HCEC 1CT (cell line): ENCODE results near the gene TMEM255B.
"Not testable (repeated sequence)": the region's sequence is repeated elsewhere in the genome, so short reads cannot be mapped to it uniquely, and the experiment has no call there.

ENCODE experiments used
- DNase-seq: peaks from one replicate; pipeline ENCODE4 v3.0.0-alpha.2; 2017

Gene TMEM255B

DNA sequence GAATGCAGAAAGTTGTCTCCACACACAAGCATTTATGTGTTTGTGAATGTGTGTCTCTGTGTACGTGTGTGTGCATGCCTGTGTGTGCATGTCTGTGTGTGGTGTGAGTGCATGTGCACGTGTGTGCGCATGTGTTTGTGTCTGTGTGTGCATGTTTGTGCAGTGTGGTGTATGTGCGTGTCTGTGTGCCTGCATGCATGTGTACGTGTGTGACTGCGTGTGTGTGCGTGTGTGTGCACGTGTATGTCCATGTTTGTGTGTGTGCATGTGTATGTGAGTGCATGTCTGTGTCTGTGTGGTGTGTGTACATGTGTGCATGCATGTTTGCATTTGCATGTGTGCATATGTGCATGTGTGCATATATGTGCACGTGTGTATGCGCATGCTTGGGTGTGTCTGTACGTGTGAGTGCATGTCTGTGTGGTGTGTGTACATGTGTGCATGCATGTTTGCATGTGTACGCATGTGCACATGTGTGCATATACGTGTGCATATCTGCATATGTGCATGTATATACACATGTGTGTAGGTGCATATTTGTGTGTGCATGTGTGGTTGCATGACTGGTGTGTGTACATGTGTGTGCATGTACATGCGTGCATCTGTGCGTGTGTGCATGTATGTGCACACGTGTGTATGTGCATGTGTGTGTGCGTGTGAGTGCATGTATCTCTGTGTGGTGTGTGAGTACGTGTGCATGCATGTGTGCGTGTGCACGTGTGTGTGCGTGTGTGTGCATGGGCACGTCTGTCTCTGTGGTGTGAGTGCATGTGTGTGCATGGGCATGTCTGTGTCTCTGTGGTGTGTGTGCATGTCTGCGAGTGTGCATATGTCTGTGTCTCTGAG, 8.2 kb upstream of the TMEM255B start:
- DNase-seq, result no peak

DNA sequence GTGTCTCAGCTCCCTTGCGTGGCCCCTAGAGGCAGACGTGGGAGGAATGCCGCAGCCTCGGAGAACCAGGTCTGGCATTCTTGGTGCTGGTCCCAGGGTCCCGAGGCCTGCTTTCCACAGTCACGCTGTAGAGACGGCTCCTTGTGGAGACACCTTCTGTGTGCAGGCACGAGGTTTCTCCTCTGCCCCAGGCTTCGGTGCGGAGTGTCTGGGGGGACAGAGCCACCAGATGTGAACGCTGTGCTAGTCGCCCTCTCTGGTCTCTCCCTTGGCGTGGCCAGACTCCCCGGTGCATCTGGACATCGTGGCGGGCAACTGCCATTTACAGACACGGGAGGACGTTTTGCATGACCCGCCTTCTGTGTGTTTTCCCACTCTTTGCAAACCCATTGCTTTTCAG, 7.5 kb upstream of the TMEM255B start:
- DNase-seq, result no peak

DNA sequence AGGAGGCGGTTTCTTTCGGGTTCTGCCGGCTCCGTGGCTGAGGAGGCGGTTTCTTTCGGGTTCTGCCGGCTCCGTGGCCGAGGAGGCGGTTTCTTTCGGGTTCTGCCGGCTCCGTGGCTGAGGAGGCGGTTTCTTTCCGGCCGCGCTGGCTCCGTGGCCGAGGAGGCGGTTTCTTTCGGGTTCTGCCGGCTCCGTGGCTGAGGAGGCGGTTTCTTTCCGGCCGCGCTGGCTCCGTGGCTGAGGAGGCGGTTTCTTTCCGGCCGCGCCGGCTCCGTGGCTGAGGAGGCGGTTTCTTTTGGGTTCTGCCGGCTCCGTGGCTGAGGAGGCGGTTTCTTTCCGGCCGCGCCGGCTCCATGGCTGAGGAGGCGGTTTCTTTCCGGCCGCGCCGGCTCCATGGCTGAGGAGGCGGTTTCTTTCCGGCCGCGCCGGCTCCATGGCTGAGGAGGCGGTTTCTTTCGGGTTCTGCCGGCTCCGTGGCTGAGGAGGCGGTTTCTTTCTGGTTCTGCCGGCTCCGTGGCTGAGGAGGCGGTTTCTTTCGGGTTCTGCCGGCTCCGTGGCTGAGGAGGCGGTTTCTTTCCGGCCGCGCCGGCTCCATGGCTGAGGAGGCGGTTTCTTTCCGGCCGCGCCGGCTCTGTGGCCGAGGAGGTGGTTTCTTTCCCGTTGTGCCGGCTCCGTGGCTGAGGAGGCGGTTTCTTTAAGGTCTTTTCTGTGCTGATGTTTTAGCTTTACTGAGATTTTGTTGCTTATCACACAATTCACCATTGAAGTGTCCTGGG, 6.6 kb upstream of the TMEM255B start:
- DNase-seq, result not testable (repeated sequence)

DNA sequence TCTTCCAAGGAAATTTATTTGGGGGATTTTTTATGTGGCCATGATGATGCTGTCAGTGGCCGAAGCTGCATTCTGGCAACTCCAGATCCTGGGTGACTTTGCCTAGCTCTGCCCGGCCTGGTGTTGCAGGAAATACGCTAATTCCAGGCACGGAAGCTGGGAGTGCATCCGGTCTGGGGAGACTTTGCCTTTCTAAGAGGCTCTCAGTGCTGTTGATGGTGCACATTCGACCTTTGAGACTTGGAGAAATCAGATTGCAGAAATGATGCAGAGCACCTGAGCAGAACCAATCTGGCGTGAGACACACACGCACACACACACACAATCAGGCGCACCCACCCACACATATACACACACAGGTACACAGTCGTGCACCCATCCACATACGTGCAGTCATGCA, 5.9 kb upstream of the TMEM255B start:
- no peak for DNase-seq

DNA sequence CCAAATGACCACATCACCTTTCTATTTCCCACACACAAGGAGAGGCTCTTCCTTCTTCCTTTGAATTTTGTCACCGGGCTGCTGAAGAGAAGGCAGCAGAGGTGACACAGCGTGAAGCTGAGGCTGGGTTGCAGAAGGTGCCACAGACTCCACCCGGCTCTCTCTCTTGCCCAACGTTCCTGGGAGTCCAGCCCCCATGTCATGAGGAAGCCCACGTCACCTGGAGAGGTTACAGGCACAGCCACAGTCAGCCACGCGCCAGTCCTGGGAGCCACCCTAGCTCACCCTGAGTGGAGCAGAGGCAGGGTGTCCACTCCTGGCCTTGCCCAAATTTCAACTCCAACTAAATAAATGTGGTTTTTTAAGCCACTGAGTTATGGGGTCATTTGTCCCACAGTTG, 4.8 kb upstream of the TMEM255B start:
- no peak for DNase-seq

DNA sequence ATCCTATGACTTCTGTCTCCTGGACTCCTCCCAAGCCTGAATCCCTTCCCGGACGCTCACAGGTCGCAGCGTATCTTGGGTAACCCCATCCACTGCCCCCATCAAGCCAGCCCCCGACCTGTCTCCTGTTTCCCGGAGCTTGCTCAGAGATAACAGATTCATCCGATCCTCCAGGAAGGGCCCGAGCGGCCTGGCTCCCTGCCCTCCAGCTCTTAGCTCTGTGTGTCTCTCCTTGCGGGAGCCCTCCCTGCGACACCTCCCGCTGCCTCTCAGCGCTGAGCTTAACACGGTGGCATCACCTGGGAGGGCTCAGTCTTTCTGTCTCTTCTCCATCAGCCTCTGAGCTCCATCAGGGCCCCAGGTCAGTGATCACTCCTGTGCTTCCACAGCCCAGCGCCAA, 4.3 kb upstream of the TMEM255B start:
- DNase-seq, result no peak

DNA sequence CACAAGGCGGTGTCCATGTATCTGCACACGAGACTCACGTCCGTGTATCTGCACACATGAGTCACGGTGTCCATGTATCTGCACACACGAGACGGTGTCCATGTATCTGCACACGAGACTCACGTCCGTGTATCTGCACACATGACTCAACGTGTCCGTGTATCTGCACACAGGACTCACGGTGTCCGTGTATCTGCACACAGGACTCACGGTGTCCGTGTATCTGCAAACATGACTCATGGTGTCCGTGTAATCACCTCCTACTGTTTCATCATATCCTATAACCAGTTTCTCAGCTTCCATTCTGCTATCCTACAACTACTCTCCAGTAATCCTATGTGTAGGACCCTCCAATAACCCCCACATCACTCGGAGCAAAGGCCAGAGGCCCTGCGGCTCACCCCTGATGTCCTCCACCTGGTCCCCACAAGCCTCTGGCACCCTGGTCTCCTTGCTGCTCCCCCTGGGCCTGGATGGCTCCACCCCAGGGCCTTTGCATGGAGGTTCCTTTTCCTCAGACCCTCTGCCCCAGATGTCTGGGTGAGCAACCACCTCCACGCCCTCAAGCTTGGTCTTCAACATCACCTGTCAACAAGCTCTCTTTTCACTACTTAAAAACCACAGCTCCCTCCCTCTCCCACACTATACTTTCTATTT, 2.5 kb upstream of the TMEM255B start:
- DNase-seq, result no peak

DNA sequence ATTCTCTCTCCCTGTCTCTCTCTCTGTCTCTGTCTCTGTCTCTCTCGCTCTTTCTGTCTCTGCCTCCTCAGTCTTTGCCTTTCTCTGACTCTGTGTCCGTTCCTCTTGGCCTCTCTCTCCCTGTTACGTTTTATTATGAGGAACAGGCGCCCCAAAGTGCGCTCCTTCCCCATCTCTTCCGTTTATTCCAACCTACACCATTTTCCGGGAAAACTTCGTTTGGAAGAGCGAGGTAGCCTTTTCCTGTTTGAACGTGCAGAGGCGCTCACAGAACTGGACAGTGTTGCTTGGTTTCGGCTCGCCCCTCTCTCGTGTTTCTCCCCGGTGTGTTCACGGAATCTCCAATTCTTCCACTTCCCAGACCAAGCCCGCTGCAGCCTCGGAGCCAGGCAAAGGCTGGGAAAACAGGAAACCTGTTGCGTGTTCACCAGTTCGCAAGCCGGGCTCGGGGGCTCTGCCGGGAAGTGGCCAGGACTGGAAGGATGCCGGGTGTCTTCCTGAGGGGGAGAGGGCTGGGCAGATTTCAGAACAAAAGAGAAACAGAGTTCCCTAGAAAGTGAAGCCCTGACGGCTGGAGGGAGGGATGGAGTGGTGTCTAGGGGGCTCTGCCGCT, 605 bp downstream of the TMEM255B start:
- DNase-seq, result peak; percentile 22

DNA sequence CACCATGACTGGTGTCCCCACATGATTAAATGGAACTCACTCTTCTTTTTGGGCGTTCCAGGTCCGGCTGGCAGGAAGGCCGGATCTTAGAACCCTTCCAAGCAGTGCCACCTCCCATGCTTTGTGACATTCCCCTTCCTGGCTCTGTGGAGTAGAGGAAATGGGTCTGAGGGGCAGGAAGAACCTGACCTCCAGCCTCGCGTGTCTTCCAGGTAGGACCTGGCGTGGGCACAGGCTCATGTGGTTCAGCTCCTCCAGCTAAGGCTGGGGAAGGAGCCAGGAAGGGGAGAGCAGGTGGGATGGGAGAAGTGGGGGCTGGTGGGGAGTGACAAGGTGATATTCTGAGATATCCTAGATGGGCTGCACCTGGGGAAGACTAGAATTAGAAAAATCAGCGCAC, 2.1 kb downstream of the TMEM255B start:
- DNase-seq, result no peak

DNA sequence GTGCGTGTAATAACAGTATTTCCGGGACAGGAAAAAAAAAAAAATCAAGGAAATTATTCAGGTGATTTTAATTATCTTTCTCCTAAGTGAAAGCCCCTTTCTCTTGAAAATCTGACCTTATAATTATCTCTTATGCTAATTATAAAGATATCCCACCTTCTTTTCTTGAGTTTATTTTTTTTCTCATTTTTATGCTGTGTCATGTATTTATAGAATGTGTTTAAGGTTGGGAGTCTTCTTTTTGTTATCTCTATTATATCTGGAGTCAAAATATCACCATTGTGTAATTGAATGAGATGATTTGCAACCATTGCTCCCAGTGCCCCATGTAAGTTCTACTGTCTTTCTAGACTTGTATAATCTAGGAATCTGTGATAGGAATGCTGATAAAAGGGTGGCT, 3.0 kb downstream of the TMEM255B start:
- no peak for DNase-seq

DNA sequence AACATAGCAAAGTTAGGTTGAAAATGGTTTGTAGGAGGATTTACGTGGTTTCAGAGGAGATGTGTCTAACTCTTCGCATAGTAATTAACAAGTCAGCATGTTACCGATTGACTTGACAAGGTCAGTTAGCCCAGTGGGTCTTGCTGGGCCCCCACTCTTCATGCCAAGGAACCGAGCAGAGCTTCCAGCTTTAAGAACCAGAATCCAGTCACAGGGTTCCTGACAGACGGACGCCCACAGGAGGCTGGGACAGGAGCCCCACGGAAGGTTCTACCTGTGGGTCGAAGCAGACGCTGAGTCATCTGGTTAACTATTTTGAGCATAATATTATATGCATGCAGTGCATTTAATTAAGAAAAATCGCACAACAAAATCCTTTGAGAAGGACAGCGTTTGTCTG, 3.5 kb downstream of the TMEM255B start:
- no peak for DNase-seq

DNA sequence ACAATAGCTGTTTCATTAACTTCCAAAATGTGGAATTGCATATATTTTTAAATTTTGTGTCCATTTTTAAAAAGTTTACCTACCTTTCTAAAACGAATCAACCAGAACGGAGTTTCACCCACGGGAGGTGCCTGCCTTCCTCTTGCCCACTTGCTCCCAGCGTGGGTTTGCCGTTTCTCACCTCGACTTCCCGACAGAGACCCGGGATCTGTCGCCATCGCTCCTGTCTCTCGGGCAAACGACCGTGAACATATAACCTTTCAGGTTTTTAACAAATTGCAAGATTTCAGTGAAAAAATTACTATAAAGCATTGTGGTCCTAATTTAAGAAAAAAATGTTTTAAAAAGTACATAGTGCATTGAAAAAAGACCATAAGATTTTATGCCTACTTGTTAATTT, 4.2 kb downstream of the TMEM255B start:
- DNase-seq, result no peak

DNA sequence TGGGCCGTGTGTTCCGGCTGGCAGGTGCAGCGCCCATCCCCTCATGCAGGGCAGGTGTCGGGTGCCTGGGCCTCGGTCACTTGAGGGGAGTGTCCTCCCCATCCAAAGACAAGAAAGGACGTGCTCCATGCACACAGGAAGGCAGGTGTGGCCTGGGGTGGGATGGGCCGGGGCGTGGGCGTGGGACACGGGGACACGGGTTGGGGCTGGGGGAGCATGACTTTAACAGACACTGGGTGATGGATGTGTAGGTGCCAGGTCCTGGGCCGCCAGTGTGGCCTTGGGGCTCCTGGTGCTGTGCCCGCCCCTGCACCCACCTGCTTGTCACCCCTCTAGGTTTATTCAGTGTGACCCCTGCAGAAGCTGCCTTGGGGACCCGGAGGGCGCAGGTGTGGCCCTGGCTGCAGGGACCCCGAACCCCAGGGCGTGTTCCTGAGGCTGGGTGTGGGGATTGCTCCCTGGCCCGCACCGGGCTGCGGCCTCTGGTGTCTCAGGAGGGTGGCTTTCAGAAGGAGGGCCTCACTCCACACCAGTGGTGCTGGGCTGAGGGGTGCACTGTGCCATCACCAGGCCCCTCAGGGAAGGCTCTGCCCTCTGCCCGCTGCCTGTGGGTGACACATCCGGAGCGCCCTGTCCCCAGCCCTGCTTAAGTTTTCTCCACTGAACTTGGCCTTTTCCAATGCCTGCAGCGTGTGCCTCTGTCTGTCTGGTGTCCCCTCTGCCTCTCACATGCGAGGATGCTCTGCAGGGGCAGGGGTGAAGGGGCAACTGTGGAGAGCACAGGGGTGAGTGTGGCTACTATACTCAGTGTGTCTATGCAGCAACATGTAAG, 5.2 kb downstream of the TMEM255B start:
- DNase-seq, result no peak

DNA sequence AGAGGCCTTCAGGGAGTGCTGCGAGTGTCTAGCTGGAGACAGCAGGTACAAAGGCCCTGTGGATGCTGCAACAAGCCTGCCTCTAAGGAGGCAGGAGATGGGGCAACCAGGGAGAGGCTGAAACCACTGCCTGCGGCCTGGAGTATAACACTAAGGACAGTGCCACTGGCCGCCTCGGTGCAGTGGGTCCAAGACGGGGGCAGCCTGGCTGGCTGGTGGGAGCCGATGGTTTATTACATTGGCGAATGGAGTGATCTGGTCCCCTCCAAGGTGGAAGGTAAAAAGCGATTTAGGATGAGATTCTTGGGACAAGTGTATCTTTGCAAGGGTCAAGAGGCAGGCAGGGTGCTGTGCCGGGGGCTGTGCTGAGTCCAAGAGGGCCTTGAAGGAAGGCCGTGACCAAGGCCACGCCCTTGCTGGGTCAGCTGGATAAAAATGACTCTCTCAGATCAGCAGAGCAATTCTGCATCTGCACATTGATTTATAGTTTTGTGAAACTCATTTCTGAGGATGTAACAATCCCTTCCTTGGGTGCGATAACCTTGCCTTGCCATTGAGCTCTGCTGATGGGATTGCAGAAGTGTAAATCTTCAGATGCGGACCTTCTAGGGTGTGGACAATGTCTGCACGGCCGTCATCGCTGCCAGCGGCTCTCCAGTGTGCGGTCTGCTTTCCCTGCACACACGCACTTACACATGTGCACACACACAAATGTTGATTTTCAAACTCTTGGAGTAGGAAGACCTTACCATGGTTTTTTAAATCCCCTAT, 6.0 kb downstream of the TMEM255B start:
- no peak for DNase-seq

DNA sequence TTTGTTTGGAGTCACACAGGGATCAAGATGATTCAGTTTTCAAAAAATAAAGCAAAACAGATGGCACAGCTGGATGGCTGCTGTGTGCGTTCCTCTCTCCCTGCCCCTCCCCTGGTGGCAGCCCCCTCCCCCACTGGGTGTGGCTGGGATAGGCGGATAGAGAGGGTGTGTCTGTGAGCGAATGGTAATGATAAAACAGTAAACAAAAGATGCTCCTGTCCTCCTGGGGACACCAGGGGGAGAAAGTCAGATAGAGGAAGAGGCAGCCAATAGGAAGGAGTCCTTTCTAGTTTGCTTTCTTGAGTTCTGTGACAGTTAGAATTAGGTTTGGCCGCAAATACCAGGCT, 6.5 kb downstream of the TMEM255B start:
- DNase-seq, result no peak

DNA sequence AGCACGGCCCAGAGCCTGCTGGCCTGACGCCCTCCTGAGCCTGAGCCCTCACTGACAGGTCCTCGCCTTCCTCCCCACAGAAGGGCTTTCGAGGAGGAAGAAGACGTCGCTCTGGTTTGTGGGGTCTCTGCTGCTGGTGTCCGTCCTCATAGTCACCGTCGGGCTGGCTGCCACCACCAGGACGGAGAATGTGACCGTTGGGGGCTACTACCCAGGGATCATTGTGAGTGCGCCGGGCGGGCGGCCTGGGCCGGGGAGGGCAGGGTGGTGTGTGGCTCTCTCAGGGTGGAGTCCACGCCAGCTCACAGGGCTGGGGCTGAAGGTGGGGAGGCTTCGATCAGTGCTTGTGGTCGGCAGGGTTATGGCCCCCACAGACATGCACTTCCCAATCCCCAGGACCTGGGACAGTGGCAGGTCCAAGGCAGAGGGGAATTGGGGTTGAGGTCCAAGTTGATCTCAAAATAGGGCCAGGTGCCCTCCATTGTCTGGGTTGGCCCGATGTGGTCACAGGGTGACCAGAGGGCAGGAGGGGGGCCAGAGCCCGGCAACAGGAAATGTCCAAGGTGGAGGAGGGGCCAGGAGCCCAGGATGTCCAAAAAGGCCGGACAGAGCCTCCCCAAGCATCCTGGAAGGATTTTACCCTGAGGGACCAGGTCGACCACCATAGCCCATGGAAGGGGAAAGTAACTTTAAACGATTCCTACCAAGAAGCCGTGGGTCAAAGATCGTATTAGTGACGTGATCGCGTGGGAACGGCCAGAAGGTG, 7.2 kb downstream of the TMEM255B start:
- DNase-seq, result no peak

DNA sequence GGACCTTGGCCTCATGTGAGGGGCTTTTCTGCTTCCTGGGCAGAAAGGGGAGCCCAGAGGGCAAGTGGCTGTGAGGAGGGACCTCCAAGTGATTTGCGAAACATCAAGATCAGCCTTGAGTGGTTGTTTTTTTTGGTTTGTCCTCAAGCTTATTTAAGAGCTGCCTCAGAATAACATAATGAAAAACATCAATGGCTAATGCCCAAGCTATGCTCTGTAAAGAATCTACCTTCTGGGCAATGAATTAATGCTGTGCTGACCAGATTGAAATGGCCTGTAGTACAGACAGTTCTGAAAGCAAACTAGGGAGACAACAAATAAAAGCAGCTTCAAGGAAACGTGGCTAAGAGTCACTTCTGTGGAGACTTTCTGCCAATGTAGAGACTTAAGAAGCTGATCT, 8.3 kb downstream of the TMEM255B start:
- DNase-seq, result no peak

DNA sequence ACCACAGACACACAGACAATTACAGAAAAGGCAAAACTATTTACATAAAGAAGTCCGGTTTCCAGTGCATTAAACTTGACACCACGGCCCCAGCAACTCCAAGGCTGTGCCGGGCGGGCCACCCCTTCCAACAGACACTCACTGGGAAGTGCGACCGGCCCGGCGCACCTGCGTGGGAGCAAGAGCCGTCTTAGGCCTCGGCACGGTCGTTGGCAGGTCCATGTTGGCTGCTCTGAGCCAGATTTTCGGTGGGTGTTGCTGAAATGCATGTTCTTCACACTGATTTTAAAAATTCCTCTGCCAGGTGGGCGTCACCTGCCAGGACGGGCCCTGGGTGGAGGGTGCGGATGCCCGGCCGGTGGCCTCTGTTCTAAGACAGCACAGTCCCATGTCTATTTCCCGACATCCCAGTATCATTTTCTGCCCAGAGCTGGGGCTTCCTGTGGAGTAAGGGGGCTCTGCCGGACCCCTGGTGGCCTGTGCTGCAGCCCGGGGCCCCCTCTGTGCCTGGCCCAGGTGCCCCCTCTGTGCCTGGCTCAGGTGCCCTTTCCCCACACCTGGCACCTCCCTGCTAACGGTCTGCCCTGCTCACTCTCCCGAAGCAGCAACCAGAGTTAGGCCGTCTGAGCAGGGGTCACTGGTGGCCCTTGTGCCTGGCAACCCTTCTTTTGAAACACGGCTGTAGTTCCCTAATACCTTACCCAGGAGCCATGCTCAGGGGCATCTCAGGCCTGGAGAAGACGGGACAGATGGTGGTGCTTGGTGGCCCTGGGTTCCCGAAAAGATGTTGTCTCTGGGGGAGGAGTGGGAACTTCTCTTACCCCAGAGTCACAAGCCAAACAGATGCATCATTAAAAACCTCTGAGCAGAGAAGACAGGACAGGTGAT, 9.2 kb downstream of the TMEM255B start:
- no peak for DNase-seq

DNA sequence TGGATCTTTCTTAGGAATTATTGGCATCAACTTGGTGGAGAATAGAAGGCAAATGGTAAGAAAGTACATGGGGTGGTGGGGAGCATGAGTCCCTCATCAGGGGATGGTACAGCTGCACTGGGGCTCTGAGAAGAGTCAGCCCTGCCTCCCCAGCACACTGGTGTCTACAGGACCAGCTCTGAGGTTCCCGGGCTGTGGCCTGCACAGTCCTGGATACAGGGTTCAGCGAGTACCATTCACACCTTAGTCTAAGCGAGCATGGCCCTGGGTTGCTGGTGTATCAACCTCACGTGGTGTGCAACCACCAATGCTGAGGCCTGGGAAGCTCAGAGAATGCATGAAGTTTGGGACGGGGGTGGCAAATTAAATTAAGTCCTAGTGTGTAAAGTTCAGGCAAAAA, 10.1 kb downstream of the TMEM255B start:
- DNase-seq, result no peak

DNA sequence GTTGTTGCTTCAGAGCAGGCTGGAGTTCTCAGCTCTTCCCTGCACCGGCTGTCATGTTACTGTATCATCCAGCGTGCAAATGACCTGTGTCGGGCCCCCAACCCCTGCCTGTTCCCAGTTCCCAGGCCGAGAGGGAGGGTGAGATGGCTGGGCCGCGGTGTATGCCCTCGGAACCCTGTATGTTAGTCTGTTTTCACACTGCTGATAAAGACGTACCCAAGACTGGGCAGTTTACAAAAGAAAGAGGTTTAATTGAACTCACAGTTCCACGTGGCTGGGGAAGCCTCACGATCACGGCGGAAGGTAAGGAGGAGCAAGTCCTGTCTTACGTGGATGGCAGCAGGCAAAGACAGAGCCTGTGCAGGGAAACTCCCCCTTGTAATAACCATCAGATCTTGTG, 10.9 kb downstream of the TMEM255B start:
- DNase-seq, result no peak
